ENCODE measurements around the gene CHCHD6.

- TF ChIP-seq CTCF (conservative IDR thresholded peaks at IDR 0.05; ENCODE audit: low read depth, low read length): no peak
- no peak for TF ChIP-seq MXI1 (IDR thresholded peaks at IDR 0.05; ENCODE audit: borderline replicate concordance, low read depth, low read length)
- no peak for TF ChIP-seq POLR2A (IDR thresholded peaks at IDR 0.05; ENCODE audit: low read depth, low read length)
- TF ChIP-seq CEBPB (IDR thresholded peaks at IDR 0.05; ENCODE audit: low read depth, low read length): no peak
- no peak for TF ChIP-seq CHD1 (IDR thresholded peaks at IDR 0.05; ENCODE audit: low read depth, low read length)
- TF ChIP-seq RFX5 (IDR thresholded peaks at IDR 0.05; ENCODE audit: low read depth, low read length): no peak
- TF ChIP-seq SMC3 (IDR thresholded peaks at IDR 0.05; ENCODE audit: low read depth, low read length): no peak
- no peak for TF ChIP-seq RAD21 (IDR thresholded peaks at IDR 0.05; ENCODE audit: low read length)
- no peak for TF ChIP-seq NFE2L2 (IDR thresholded peaks at IDR 0.05; ENCODE audit: low read depth, low read length)
- TF ChIP-seq RCOR1 (IDR thresholded peaks at IDR 0.05; ENCODE audit: insufficient replicate concordance, low read length): no peak
Observed at GRCh38 chr3:126912491-126913195, 208.6 kb downstream of the CHCHD6 start.

Measured in IMR-90 (cell line).